A549 (cell line): ENCODE data around the gene SIRT2.

ENCODE experiments used
- CBX2 ChIP-seq: fragments of 200-600 bp; sonication (generic); IDR thresholded peaks from 2 replicates; pipeline ENCODE4 v1.6.1; 2016; ENCODE audit warnings: low read depth, mild to moderate bottlenecking, borderline replicate concordance
- CEBPB ChIP-seq, 2 experiments: fragments of >200 bp in 1 of 2; sonication (Bioruptor Twin) in 1 of 2; formaldehyde crosslinking in 1 of 2; IDR thresholded peaks; 2 replicates each; pipeline ENCODE4 v1.6.1; 2012 to 2016
- KDM5A ChIP-seq: fragments of 200-600 bp; sonication (generic); IDR thresholded peaks from 2 replicates; pipeline ENCODE4 v1.6.1; 2016; ENCODE audit warnings: antibody characterized with exemption, mild to moderate bottlenecking
- TF ChIP-seq, protein P1 (sequence below): IDR thresholded peaks from 2 replicates; pipeline ENCODE4 v1.6.1; 2012
- TF ChIP-seq, protein P2 (sequence below): fragments of 200-600 bp; sonication (generic); IDR thresholded peaks from 2 replicates; pipeline ENCODE4 v1.6.1; 2016; ENCODE audit warnings: antibody characterized with exemption, mild to moderate bottlenecking, moderate library complexity
- TF ChIP-seq, protein P3 (sequence below): IDR thresholded peaks from 2 replicates; pipeline ENCODE4 v1.6.1; 2012; ENCODE audit warnings: low read depth, borderline replicate concordance
- TF ChIP-seq, protein P4 (sequence below): fragments of >200 bp; sonication (Bioruptor Twin); formaldehyde crosslinking; IDR thresholded peaks from 3 replicates; pipeline ENCODE4 v1.5.1; 2016

DNA sequence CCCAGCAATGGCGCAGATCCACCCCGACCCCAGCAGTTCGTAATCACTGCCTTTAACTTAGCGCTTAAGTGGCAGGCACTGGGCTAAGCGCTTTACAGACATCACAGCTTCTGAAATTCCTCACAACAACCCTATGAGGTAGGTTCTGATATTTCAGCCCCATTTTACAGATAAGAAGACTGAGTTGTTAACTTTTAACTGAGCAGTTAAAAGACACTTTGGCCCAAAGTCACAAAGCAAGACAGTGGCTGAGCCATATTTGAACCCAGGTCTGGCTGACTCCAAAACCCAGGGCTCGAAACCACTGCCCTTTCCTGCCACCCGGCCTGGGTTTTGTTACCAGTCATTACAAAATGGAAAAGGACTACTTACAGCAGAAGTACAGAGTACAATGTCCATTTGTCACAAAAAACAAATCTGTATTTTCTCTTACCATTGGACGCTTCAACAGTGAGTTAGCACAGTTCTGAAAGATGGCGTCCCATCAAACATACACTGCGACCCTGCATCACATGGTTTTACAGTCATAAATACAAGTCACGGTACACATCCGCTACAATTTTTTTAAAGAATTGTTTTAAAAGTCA, 58.1 kb downstream of the SIRT2 start:
- no peak for TF ChIP-seq CBX2
- TF ChIP-seq KDM5A = no peak
- TF ChIP-seq, protein P1, sequence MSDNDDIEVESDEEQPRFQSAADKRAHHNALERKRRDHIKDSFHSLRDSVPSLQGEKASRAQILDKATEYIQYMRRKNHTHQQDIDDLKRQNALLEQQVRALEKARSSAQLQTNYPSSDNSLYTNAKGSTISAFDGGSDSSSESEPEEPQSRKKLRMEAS = no peak; the same call in 1 of the 2 replicates
- TF ChIP-seq, protein P2, sequence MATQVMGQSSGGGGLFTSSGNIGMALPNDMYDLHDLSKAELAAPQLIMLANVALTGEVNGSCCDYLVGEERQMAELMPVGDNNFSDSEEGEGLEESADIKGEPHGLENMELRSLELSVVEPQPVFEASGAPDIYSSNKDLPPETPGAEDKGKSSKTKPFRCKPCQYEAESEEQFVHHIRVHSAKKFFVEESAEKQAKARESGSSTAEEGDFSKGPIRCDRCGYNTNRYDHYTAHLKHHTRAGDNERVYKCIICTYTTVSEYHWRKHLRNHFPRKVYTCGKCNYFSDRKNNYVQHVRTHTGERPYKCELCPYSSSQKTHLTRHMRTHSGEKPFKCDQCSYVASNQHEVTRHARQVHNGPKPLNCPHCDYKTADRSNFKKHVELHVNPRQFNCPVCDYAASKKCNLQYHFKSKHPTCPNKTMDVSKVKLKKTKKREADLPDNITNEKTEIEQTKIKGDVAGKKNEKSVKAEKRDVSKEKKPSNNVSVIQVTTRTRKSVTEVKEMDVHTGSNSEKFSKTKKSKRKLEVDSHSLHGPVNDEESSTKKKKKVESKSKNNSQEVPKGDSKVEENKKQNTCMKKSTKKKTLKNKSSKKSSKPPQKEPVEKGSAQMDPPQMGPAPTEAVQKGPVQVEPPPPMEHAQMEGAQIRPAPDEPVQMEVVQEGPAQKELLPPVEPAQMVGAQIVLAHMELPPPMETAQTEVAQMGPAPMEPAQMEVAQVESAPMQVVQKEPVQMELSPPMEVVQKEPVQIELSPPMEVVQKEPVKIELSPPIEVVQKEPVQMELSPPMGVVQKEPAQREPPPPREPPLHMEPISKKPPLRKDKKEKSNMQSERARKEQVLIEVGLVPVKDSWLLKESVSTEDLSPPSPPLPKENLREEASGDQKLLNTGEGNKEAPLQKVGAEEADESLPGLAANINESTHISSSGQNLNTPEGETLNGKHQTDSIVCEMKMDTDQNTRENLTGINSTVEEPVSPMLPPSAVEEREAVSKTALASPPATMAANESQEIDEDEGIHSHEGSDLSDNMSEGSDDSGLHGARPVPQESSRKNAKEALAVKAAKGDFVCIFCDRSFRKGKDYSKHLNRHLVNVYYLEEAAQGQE = no peak
- TF ChIP-seq, protein P3, sequence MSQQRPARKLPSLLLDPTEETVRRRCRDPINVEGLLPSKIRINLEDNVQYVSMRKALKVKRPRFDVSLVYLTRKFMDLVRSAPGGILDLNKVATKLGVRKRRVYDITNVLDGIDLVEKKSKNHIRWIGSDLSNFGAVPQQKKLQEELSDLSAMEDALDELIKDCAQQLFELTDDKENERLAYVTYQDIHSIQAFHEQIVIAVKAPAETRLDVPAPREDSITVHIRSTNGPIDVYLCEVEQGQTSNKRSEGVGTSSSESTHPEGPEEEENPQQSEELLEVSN = no peak
- no peak for TF ChIP-seq CEBPB (IDR thresholded peaks at IDR 0.05)
- TF ChIP-seq, protein P4, sequence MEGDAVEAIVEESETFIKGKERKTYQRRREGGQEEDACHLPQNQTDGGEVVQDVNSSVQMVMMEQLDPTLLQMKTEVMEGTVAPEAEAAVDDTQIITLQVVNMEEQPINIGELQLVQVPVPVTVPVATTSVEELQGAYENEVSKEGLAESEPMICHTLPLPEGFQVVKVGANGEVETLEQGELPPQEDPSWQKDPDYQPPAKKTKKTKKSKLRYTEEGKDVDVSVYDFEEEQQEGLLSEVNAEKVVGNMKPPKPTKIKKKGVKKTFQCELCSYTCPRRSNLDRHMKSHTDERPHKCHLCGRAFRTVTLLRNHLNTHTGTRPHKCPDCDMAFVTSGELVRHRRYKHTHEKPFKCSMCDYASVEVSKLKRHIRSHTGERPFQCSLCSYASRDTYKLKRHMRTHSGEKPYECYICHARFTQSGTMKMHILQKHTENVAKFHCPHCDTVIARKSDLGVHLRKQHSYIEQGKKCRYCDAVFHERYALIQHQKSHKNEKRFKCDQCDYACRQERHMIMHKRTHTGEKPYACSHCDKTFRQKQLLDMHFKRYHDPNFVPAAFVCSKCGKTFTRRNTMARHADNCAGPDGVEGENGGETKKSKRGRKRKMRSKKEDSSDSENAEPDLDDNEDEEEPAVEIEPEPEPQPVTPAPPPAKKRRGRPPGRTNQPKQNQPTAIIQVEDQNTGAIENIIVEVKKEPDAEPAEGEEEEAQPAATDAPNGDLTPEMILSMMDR = no peak
